Coronary artery (tissue), 2 donors: Measurements from ENCODE around the gene CA5A.

Experiments used
- DNase-seq: peaks from one replicate; pipeline ENCODE4 v3.0.0-alpha.2; 2017; ENCODE audit warnings: low spot score
- H3K27ac ChIP-seq, 2 donors: fragments of 200-600 bp; sonication (generic); one replicate each; pipeline ENCODE4 v1.5.1; 2016 to 2019
- H3K4me3 ChIP-seq: fragments of 200-600 bp; sonication (generic); 2 replicates; pipeline ENCODE4 v1.5.1; 2016; ENCODE audit warnings: mild to moderate bottlenecking, moderate library complexity
- CTCF ChIP-seq: fragments of 200-600 bp; sonication (generic); IDR thresholded peaks from one replicate; pipeline ENCODE4 v1.5.1; 2019; ENCODE audit warnings: antibody characterized with exemption

Gene CA5A

GRCh38 chr16:87960852-87961251, 24.5 kb upstream of the CA5A start:
- TF ChIP-seq CTCF = no peak
- no peak for DNase-seq
- H3K4me3 ChIP-seq = no peak overlapping the region
- H3K27ac ChIP-seq = no peak overlapping the region

GRCh38 chr16:87960296-87960695, 24.0 kb upstream of the CA5A start:
- Histone ChIP-seq H3K4me3 (no peak overlapping the region), H3K27ac (no peak overlapping the region)
- TF ChIP-seq CTCF = no peak
- DNase-seq = no peak

DNA sequence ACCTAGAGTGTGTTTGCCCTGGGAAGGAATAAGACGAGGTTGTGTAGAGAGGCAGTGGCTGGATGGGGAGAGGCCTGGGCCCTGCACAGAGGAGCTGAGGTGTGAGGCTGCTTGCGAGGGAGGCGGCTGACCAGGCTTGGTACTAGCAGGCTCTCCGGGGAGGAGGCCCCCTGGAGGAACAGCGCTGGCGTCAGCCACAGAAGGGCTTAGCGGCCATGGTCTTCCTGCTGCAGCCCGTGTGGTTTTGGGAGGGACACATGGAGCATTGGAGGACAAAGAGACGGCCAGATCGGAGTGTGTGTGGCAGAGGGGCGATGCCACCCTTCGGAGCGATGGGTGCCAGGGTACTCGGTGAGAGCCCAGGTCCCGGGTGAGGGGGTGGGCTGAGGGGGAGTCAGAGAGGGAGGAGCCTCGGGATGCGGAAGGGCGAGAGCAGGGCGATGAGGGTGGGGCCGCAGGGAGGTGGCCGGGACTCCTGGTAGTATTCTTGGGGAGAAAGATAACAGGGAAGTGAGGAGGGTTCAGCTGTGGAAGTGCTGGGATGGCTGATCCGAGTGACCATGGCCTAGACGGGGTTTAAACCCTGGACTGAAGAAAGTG, 23.2 kb upstream of the CA5A start:
- H3K4me3 ChIP-seq = no peak overlapping the region
- H3K27ac ChIP-seq = no peak overlapping the region
- TF ChIP-seq CTCF = no peak
- no peak for DNase-seq

DNA sequence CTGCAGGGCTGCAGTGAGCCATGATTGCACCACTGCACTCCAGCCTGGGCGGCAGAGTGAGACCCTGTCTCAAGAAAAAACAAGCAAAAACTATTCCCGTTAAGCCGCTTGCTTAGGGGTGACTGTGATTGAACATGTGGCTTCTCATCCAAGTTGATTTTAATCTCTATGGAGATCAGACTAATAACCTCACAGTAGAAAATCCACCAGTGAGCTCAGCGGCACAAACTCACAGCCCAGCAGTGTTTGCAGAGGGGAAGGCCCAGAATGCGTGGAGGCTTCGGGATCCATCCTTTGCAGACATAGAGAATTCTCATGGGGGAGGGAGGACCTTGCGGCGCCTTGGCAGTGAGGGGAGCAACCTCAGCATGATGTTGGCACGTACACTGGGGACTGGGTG, 22.3 kb upstream of the CA5A start:
- Histone ChIP-seq H3K27ac (no peak overlapping the region), H3K4me3 (no peak overlapping the region)
- DNase-seq = no peak
- no peak for TF ChIP-seq CTCF

DNA sequence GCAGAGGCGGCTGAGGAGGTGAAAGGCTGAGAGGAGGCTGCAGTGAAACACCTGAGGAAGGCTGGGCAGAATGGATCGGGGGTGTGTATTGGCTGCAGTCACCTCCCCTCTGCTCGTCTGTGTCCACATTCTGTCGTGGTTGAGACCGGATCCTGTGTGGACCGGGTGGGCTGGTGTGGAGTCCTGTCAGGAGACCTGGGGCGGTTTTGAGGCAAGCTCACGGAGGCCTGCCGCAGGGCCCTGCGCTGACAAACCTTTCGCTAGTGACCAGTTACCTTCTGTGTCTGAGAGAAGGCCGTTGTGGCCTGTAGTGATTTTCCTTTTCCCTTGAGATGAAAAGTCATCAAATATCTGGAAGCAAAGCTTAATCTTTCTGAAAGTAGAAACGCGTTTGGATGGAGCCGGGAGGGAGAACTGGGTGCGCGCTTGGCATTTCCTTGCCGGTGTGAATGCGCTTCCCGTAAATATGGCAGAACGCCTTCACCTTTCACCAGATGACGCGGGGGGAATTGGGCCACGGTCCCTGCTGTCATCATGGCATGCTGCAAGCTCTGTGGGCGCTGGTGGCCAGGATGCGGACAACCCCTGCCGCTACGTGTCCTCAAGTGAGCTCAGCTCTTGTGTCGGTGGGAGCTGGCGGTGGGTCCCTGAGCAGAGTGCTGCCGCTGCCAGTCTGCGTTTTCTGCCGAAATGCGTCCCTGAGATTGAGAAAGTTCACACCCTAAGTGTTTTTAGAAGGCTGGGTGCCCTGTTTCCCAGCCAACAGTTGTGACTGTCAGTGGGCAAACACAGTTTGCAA, 21.2 kb upstream of the CA5A start:
- TF ChIP-seq CTCF = no peak

GRCh38 chr16:87956365-87957231, 20.3 kb upstream of the CA5A start:
- peak overlapping the region in 1 of 2 donors; percentile 52 for H3K27ac ChIP-seq
- no peak for TF ChIP-seq CTCF
- no peak for DNase-seq
- H3K4me3 ChIP-seq = peak overlapping the region; percentile 12

More for the DNA sequence above, 21.2 kb upstream of the CA5A start:
- H3K27ac ChIP-seq = peak overlapping the region in 1 of 2 donors; percentile 52
- H3K4me3 ChIP-seq = peak overlapping the region; percentile 12
- DNase-seq = no peak
